Mesenteric fat pad (tissue), 1 donor: ENCODE results near the gene GMPPA. TPM values are rescaled to one million over a fixed set of nuclear protein-coding genes. Genes with fewer than 3 reads are reported as not detected.

Experiments
- DNase-seq: peaks from one replicate; pipeline ENCODE4 v3.0.0-alpha.2; 2020; ENCODE audit warnings: low spot score
- total RNA-seq: library from RNA; stranded (reverse); fragmentation: NEBNext Ultra II Directional; extraction: Animal tissue kit (Norgen Biotek cat#: 25700); gene quantifications from one replicate; pipeline ENCODE4 v1.2.1, GENCODE V29; 2021
- donor health status: DM: yes; HTN: yes; CAD: no.

The GMPPA gene
- total RNA-seq, 1 donor from 2014 or later, result 32.4 TPM

DNA sequence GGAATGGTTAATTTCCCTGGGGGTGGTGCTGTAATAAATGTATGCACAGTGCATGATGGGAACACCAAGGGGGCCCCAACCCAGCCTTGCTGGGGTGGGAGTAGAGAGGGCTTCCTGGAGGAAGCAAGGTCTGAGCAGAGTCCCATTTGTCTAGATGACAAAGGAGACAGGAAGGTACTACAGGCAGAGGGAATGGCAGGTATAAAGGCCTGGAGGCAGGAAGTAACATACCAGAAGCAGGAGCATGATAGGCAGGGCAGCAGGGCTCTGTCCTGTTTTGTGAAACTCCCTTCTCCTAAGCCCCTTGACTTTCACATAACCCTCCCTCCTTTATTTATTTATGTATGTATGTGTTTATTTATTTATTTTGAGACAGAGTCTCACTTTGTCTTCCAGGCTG is 3.9 kb downstream of the GMPPA start:
- DNase-seq, result no peak

DNA sequence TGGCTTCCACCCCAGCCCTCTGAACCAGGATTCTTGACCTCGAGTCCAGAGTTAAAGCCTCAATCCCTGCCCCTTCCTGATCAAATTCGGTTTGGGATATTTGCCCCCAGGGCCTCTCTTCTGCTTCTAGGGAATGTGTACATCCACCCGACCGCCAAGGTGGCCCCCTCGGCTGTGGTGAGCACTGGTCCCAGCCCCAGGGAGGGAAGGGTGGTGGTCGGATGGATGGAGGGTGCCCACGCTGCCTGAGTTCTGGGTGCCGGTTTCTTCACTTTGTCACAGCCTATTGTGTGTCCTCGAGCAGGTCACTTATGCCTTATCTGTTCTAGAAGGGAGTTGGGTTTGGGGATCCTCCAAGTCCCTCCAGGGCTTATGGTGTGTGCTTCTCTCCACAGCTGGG is 6.9 kb downstream of the GMPPA start:
- no peak for DNase-seq

DNA sequence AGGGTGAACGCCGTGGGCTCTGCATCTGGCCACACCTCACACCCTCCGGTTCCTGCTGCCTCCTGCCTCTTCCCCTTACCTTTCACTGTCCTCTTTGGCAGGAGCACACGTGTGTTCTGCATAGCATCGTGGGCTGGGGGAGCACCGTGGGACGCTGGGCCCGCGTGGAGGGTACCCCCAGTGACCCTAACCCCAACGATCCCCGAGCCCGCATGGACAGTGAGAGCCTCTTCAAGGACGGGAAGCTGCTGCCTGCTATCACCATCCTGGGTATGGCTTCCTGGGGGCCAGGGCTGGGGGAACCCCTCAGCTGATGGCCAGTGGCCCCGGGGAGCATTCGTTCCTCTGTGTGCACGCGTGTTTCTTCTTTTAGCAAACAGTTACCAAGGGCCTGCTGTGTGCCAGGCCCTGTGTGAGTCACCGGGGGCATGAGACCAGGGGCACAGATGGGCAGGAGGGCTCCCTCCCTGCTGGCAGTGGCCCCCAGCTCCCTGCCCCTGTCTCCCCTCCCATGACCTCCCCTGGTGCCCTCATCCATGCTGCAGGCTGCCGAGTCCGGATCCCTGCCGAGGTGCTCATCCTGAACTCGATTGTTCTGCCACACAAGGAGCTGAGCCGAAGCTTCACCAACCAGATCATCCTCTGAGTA is 7.6 kb downstream of the GMPPA start:
- DNase-seq, result no peak

DNA sequence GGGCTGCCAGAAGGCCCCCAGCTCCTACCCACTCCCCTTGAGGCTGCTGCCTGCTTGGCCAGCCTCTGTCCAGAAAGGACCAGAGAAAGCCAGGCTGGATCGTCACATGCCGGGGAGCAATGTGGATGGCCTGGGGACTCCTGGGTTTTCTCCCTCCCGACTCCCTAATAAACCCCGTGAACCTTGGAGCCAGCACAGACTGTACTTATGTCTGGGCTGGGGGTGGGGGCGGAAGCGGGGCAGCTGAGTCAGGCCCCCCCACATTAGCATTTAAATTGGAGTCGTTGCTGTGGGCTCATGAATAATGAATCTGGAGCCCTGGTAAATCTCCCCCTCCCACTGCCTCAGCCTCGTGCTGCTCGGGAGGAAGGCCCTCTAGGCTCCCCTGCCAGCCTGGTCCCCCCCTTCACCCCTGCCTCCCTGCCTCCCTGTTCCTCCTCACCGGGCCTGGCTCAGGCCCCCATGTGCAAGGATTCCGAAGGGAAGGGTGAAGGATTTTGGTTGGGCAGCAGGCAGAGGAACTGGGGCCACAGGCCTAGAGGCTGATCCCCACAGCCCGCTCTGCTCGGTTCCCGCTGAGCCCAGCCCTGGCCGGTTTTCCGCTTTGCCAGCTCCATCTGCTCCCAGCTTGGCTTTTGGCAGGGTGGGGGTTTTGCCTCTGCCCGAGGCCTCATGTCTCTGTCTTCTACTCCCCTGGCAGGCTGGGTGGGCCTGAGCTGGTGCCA is 8.3 kb downstream of the GMPPA start:
- DNase-seq, result no peak

DNA sequence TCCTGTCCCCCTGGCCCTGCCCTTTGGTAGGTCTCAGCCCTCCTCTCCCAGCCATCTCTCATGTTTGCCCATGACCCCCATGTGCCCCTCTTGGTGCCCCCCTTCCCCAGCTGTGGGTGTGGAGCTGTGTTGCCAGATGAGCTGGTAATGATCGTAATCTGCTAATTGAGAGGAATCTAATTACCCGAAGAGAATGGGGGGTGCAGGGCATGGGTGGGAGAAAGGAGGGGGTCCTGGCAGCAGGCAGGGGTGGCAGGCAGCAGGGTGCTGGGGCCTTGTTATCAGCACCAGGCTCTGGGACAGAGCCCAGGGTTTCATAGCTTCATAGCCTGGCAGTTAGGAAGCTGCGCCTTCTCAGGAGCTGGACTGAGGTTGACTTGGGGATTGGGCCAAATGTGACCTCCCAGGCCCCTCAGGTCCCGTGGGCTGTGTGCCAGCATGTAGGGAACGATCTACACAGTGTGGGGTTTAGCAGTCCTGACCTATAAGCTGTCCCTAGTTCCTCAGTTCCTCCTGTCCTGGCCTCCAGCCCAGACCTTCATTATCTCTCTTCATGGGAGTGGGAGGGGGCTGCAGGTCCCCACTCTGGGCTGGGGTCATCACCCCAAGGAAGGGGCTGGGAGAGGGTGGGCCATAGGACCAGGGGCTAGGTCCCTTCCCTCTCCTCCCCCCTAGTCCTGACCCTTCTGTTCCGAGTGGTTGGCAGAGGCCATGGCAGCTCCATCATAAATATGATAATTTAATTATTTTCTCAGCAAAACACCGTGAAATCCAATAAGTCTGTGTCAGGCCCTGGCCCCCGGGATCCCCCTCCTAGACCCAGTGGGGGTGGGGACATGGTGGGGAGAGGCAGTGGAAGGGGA is 9.1 kb downstream of the GMPPA start:
- no peak for DNase-seq

DNA sequence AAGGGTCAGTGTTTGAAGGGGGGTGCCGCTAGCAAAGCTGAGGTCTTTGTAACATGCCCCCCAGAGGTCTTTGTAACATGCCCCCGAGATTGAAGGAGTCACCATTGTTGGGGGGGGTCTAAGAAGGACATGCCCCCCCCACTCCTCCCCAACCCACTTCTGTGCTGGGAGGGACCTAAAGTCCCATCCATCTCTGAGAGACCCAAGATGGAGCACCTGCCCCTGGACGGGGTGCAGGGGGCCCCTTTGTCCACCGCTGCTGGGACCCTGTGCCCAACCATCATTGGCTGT is 9.7 kb downstream of the GMPPA start:
- DNase-seq, result no peak

DNA sequence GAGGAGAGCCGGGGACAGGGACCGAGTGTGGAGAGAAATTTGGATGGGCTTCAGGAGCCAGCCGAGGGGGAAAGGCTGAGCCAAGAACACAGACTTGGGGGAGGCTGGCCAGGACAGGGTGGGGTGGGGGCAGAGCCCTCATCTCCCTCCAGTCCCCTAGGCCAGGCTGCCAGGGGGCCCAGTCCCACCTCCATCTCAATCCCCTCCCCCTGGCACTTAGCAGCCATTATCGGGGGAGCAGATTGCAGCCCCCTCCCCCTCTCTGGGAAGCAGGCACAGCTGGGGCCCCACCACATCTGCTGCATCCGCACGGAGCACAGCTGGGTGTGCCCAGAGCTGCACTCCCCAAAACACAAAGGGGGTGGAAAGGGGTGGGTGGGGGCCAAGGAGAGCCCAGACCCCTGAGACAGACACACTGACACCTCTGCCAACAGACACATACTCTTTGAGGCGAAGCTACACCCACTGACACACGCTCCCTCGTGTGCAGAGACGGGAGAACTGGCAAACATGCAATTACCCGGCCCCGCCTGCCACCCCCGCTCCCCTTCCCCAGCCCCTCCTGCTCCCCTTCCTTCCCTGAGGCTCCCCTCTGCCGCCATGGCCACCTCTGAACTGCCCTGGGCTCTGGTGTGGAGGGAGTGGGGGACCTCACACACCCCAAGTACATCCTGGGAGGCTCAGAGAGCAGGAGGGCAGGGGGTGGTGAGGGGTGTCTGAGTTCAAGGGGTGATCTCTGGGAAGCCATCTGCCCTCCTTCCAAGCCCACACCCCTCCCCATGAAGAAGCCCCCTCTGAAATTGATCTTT is 10.5 kb downstream of the GMPPA start:
- DNase-seq, result no peak

DNA sequence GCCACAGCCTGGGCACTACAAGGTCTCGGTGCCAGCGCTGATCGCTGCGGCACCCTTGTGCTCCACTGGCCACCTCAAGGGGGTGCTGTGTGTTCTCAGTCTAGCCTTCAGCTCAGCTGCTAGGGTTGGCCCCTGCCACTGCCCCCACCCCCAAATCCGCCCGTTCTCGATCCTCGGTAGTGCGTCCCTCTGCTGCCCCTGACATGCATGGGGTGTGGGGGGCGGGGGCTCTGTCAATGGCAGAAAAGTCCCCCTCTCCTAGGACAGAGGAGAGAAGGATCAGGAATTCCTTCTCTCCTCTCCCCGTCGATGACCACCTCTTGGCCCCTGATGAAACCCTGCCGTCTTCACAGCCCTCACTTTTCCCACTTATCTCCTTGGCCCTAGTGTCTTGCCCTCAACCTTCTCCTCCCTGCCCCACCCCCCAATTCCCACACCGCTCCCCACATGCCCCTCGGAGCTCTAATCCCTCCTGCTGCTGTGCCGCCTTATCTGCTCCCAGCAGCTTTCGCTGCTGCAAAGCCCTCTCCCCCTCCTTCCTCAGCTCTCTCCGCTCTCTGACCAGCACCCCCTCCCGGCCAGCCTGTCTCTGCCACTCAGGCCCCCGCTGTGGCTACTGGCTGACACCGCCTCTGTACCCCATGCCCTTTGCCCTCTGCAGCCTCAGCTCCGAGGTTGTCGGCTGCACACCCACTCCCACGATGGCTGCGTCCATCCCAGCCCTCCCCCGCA is 11.3 kb downstream of the GMPPA start:
- DNase-seq, result no peak

DNA sequence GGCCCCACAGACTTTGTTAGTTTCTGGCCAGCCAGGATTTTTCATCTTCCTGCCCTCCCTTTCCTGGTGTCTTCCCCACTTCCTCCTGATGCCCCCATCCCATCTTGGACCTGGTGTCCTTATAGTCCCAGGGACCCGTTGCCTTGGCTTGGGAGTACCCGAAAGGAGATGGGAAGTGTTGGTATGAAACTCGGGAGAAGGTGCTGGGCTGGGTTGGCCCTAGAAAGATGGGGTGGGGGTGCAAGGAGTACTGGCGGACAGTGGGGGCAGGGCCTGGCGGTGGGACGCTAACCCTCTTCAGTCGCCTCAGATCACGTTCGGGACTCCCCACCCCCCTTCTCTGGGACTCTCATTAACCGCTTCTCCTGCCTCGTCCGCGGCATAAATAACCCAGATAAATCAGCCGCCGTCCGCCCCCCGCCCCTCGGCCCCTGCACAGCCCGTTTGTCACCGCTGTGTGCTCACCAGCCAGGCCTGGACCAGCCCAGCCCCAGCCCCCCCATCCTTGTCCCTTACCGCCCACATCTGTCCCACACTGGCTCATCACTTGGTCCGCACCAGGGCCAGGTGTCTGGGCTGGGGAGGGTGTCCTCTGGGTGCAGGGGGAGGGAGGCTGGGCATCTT is 11.9 kb downstream of the GMPPA start:
- DNase-seq, result no peak

DNA sequence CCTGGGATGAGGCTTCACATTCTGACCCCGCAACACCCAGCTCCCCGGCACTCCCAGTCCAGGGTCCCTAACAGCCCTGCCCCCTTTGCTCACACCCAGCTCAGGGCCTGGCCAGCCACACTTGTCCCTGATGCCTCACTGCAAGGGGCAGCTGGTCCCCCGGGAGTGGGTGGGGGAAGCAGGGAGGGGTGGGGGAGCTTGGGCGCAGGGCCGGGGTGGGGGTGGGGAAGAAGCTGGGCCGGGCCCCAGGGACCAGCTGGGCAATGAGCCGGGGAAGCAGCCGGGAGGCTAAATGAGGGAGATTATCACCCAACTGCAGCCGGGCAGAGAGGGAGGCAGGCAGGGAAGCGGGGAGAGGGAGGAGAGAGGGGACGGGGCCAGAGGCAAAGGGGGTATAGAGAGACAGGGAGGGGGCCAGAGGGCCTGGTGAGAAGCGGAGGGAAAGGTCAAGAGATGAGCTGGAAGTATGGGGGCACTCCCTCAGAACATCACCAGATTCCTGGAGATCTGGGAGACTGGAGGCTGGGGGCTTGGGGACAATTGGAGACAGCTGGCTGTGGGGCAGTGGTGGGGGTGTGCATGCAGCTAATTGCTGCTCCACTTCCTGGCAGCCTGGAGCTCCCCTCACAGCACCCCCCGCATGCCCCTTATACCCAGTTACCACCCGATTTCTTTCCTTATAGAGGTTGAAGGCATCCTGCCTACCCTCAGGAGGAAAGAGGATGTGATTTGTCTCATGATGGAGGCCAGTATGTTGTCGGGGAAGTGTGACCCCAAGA is 13.0 kb downstream of the GMPPA start:
- DNase-seq, result no peak

DNA sequence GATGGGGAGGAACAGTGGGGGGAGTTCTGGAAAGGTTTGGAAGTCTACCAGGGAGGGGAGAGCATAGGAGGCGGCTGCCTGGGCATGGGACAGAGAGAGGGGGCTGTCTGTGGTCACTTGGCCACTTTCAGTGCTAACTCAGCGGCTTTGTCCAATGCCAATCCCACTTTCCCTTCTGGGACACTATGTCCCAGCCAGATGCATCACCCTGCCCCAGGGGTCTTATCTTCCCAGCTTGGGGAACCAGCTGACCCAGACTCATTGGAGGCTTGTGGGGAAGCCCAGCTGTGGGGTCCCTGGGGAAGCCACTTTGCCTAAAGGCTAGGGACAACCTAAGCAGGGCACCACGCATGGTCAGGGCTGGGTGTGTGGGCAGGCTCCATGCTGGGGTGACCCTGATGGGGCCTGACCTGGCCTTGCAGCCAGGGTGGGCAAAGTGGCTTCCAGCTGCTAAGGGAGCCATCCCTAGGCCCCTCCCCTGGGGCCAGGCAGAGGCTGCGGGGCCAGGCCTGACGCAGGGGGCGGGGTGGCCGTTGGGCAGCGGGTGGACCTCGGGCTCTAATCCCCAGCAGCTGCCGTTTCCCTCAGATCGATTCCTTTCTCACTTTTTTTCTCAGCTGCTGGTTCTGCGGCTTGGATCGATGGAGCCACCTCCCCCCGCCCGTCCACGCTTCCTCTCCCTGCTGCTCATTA is 14.0 kb downstream of the GMPPA start:
- no peak for DNase-seq

DNA sequence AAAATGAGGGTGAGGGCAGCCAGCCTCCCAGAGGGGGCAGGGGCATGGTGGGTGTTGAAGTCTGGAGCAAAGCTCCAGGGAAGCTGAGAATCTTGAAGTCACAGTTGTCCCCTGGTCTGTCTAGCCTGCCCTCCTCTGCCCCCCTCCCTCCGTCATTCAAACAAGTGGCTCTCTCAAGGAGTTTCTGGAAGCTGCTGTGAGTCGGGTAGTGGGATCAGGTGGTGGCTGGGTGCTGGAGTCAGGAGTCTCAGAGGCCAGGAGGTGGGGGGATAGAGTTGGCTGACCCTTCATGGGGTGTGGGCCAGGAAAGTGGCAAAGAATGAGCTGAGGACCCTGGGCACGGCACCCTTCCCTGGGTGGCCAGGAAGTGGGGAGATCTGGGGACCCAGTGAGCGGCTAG is 15.1 kb downstream of the GMPPA start:
- no peak for DNase-seq

DNA sequence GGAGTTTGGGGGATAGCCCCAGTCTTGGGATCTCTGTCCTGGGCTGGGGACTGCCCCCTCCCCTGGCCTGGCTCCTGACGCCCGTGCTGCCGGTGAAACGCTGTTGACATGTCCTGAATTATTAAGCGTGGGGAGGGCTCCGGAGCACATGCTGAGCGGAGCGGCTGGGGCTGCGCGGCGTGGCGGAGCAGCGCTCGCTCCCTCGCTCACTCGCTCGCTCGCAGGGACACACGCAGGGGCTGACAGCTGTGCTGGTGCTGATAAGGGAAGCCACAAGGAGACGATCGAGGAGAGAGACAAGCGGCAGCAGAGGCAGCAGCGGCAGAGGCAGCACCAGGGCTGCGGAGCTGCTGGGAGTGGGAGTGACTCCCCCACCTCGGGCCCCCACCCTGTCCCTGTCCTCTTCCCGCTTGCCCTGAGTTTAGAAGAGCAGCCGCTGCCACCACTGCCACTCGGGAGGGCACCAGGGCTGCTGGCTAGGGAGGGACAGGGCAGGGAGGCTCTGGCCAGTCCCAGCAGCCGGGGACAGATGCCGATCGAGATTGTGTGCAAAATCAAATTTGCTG is 15.6 kb downstream of the GMPPA start, which contains the start of gene ASIC4:
Gene ASIC4, plus strand, starts transcription at position 287 of the 566 bp plus-strand sequence. Its CDS starts 243 bp downstream, at position 530.
- no peak for DNase-seq

DNA sequence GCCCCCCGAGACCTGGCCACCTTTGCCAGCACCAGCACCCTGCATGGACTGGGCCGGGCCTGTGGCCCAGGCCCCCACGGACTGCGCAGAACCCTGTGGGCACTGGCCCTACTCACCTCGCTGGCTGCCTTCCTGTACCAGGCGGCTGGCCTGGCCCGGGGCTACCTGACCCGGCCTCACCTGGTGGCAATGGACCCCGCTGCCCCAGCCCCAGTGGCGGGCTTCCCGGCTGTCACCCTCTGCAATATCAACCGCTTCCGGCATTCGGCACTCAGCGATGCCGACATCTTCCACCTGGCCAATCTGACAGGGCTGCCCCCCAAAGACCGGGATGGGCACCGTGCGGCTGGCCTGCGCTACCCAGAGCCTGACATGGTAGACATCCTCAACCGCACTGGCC is 16.1 kb downstream of the GMPPA start:
- no peak for DNase-seq

DNA sequence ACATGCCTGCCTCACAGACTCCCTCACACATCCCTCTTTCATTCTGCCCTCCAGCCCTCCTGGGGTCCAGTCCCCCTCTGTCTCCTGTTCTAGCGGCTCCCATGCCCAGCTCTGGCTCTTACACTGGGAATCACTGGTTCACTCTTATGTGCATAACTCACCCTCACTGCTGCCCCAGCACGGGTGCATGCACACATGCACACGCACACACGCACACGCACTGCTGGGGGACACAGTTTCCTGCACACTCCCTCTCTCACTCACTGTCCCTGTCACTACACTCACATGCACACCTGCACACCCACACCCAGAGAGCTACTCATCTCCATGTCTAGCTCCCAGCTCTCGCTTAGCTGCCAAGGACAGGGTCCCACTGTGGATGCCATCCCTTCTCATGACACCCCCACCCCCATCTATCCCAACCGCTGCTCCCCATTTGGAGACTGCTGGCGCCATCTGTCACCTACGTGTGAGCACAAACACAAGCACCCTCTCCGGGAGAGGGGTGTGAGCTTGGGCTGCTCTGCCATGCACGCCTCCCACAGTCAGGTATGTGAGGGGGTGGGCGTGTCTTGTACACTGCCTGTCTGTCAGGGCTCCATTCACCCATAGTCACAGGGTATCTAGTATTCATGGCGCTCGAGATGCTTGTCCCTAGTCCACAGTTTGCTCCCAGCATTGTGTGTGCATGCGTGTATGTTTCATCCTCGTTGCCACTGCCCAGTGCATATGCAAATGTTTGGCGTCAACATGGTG is 17.4 kb downstream of the GMPPA start:
- no peak for DNase-seq

DNA sequence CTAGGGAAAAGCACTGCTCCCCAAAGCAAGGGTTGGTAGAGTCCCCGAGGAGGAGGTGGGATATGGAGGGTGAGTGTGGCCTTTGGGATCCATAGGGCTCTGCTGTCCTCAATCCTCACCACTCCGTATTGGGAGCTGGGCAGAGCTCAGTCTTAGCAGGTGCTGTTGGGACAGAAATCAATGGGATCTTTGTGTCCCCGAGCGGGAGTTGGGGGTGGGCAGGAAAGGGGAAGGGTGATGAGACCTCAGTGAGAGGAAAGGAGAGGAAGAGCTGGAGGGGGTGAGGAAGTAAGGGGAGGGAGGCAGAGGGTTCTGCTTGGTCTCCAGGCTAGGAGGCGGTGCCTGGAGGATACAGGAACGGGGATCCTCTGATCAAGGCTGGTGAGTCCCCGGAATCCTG is 18.2 kb downstream of the GMPPA start:
- DNase-seq, result no peak

DNA sequence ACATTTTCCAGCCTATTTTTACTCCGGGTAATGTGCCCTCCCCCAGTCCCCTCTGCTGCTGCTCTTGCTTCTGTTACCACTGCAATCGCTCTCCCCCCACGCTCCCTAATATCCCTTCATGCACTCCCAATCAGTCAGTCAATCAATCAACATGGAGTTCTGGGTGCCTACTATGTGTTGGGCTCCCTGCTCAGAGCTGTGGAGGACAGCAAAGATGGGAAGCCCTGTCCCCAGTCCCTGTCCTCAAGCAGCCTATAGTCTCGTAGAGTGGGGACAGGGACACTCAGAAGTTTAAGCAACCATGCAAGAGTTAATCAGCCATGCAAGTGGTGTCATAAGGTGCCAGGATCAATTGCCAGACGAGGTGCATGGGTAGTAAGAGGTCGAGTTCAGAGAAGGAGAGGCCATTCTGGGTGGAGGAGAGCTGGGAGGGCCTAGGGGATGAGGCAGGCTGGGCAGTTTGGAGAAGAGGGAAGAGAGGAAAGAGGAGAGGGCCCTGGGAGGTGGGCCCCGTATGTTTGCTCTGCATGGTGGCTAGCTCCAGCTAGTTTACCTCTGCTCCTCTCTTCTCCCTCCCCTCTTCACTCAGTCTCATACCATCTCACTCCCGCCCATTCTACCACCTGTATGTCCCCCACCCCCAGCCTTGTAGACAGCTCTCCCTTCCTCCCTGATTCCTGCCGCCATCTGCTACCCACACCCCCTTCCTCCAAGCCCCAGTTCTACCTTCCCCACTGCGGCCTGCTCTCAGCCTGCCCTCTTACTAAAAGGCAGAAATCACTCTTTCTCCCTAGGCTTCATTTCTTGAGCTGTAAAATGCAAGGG is 19.5 kb downstream of the GMPPA start:
- no peak for DNase-seq
